Adrenal gland (tissue), 5 donors: ENCODE results near the gene PRMT7.

ENCODE experiments used
- POLR2A ChIP-seq, 2 donors: fragments of 450-650 bp; IDR thresholded peaks; one replicate each; pipeline ENCODE4 v1.6.1; 2017; ENCODE audit warnings: antibody characterized with exemption in 2 of 2, mild to moderate bottlenecking in 2 of 2, moderate library complexity in 1 of 2
- TF ChIP-seq, protein P1 (sequence below), 6 experiments: fragments of 450-650 bp in 4 of 6; fragments of 200-600 bp in 2 of 6; sonication (generic) in 1 of 6; IDR thresholded peaks; 1 replicate in 5 of 6; 2 replicates in 1 of 6; pipeline versions ENCODE4 v1.5.1 to v1.8.0; 2016 to 2021; ENCODE audit warnings: antibody characterized with exemption in 6 of 6, mild to moderate bottlenecking in 2 of 6, moderate library complexity in 1 of 6
- donor health status: DM: no; HTN: no; CAD: no.

DNA sequence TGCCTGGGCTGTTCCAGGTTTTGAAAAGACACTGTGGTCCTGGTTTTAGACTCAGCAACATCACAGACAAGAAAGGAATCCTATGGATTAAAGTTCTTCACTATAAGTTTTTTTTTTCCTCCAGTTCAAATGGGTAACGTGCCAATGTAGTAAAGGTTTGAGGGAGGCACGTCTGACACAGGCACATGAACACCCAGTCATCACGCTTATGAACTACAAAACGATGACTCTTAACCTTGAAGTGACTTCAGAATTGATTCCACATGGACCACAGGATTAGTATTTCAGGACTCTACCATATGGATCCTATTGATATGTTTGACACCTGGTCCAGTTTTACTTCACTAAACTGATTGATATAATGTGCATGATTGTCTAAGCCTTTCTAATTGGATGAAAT, 2.3 kb downstream of the PRMT7 start:
- TF ChIP-seq, protein P1, sequence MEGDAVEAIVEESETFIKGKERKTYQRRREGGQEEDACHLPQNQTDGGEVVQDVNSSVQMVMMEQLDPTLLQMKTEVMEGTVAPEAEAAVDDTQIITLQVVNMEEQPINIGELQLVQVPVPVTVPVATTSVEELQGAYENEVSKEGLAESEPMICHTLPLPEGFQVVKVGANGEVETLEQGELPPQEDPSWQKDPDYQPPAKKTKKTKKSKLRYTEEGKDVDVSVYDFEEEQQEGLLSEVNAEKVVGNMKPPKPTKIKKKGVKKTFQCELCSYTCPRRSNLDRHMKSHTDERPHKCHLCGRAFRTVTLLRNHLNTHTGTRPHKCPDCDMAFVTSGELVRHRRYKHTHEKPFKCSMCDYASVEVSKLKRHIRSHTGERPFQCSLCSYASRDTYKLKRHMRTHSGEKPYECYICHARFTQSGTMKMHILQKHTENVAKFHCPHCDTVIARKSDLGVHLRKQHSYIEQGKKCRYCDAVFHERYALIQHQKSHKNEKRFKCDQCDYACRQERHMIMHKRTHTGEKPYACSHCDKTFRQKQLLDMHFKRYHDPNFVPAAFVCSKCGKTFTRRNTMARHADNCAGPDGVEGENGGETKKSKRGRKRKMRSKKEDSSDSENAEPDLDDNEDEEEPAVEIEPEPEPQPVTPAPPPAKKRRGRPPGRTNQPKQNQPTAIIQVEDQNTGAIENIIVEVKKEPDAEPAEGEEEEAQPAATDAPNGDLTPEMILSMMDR (IDR thresholded peaks at IDR 0.05), result no peak
- TF ChIP-seq POLR2A (IDR thresholded peaks at IDR 0.05), result no peak
